ENCODE measurements around the gene KRTAP10-12.

DNA sequence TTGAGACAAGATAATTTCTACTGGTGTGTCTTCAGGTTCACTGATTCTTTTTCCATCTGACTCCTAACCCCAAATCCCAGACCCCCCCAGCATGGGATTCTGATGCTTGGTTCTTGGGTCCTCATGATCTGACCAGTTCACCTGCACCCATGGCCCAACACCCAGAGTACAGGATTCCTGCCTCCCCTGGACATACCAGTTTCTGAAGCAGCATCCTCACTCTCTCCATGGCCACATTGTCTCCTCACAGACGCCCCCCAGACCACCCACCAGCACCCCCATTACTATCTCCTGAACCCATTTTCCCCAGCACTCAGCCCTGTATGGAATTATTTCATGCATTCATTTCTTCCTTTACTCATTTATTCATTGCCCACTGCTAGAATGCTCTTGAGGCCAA is 40.1 kb upstream of the KRTAP10-12 start:
- TF ChIP-seq, protein P1, sequence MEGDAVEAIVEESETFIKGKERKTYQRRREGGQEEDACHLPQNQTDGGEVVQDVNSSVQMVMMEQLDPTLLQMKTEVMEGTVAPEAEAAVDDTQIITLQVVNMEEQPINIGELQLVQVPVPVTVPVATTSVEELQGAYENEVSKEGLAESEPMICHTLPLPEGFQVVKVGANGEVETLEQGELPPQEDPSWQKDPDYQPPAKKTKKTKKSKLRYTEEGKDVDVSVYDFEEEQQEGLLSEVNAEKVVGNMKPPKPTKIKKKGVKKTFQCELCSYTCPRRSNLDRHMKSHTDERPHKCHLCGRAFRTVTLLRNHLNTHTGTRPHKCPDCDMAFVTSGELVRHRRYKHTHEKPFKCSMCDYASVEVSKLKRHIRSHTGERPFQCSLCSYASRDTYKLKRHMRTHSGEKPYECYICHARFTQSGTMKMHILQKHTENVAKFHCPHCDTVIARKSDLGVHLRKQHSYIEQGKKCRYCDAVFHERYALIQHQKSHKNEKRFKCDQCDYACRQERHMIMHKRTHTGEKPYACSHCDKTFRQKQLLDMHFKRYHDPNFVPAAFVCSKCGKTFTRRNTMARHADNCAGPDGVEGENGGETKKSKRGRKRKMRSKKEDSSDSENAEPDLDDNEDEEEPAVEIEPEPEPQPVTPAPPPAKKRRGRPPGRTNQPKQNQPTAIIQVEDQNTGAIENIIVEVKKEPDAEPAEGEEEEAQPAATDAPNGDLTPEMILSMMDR (IDR thresholded peaks at IDR 0.05): no peak
- no peak for TF ChIP-seq POLR2A (IDR thresholded peaks at IDR 0.05)

Measured in transverse colon (tissue), 3 donors.